GM13976 (cell line): Measurements from ENCODE around the gene PGS1.

ENCODE experiments used
- DNase-seq: peaks from one replicate; pipeline ENCODE4 v3.0.0; 2012; ENCODE audit warnings: low spot score
- in situ Hi-C: fragments of 300-500 bp; cut with MboI; formaldehyde crosslinking; loops from one replicate; pipeline ENCODE4 v1.12.0; 2022; ENCODE audit warnings: low sequenced_read_pairs, mixed read lengths, inconsistent platforms; ENCODE audit not compliant: unreplicated experiment
- TF ChIP-seq, protein P1 (sequence below): IDR thresholded peaks from 2 replicates; pipeline ENCODE4 v1.5.1; 2012; ENCODE audit warnings: borderline replicate concordance, mild to moderate bottlenecking; ENCODE audit not compliant: insufficient read depth; ENCODE audit errors: extremely low read depth, missing control alignments, control extremely low read depth

PGS1 gene

GRCh38 chr17:78430892-78431691, 52.6 kb downstream of the PGS1 start:
- DNase-seq, result no peak
- TF ChIP-seq, protein P1, sequence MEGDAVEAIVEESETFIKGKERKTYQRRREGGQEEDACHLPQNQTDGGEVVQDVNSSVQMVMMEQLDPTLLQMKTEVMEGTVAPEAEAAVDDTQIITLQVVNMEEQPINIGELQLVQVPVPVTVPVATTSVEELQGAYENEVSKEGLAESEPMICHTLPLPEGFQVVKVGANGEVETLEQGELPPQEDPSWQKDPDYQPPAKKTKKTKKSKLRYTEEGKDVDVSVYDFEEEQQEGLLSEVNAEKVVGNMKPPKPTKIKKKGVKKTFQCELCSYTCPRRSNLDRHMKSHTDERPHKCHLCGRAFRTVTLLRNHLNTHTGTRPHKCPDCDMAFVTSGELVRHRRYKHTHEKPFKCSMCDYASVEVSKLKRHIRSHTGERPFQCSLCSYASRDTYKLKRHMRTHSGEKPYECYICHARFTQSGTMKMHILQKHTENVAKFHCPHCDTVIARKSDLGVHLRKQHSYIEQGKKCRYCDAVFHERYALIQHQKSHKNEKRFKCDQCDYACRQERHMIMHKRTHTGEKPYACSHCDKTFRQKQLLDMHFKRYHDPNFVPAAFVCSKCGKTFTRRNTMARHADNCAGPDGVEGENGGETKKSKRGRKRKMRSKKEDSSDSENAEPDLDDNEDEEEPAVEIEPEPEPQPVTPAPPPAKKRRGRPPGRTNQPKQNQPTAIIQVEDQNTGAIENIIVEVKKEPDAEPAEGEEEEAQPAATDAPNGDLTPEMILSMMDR, result no peak
- in situ Hi-C loops, result no loop called here

DNA sequence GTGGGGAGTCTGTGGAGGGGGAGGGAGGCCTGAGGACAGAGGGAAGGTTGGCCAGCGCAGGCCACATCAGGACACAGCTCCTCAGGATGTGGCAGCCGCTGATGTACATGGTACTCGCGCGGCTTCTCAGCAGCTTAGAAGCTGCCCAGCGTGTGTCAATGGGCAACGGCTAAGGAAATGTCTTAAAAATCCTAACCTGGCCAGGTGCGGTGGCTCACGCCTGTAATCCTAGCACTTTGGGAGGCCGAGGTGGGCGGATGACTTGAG, 53.2 kb downstream of the PGS1 start:
- no peak for DNase-seq
- TF ChIP-seq, protein P1, result no peak
- in situ Hi-C loops, result no loop called here

DNA sequence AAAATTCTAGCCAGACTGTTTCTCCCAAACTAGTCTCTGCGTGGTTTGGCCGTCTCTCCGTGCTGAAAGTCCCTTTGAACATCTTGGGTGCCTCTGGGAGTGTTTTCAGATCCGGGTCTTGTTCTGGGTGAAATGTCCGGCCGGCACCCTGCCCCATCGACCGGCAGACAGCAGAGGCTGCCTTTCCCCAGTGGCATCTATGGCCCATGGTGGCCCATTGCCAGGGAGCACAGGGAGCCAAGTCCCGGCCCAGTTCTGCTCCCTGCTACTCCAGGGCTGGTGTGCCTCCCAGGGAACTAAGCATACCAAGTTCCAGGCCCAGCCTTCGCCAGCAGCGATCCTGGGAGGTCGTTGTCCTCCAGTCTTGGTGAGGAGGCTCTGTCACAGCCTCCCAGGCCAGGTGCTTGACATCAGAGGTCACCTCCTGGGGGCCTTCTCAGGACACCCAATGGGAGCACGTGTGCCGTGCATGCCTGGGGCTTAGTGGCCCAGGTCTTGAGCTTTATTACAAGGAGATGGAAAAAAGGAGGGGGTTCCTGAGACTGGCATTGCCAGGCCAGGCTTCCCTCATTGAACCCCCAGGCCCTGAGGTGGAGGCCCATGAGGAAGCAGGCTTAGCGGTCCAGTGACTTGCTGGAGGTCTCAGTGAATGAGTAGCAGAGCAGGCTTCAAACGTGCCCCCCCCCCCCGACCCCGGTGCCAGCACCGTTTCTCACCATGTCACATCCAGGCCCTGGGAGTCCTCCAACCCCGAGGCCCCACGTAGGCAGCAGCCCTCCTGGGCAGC, 54.0 kb downstream of the PGS1 start:
- TF ChIP-seq, protein P1, result no peak
- in situ Hi-C loops, result no loop called here

GRCh38 chr17:78433013-78433727, 54.7 kb downstream of the PGS1 start:
- no peak for DNase-seq
- TF ChIP-seq, protein P1, result no peak
- in situ Hi-C loops, result no loop called here

More for the DNA sequence above, 54.0 kb downstream of the PGS1 start:
- DNase-seq, result no peak

DNA sequence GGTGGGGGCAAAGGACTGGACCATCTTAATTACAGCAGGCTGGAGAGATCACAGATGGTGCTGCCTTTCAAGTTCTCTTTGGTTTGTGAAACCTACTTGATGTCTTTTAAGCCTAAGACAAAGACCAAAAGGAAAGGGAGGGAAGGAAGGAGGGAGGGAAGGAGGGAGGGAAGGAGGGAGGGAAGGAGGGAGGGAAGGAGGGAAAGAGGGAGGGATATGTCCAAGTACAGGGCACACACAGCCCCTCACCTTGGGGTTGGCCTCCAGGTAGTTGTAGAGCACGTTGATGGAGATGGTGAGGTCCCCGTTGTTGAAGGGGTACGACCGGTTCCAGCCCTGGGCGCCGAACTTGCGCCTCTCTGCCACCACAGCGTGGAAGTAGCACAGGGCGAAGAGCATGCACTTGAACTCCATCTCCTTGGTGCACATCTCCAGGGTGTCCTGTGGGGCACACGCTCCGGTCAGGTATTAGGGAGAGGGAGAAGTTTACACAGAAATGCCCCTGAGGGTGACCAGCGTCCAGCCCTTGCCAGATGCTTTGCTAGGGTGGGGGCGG, 55.4 kb downstream of the PGS1 start:
- in situ Hi-C loops, result no loop called here
- TF ChIP-seq, protein P1, result no peak
- no peak for DNase-seq

DNA sequence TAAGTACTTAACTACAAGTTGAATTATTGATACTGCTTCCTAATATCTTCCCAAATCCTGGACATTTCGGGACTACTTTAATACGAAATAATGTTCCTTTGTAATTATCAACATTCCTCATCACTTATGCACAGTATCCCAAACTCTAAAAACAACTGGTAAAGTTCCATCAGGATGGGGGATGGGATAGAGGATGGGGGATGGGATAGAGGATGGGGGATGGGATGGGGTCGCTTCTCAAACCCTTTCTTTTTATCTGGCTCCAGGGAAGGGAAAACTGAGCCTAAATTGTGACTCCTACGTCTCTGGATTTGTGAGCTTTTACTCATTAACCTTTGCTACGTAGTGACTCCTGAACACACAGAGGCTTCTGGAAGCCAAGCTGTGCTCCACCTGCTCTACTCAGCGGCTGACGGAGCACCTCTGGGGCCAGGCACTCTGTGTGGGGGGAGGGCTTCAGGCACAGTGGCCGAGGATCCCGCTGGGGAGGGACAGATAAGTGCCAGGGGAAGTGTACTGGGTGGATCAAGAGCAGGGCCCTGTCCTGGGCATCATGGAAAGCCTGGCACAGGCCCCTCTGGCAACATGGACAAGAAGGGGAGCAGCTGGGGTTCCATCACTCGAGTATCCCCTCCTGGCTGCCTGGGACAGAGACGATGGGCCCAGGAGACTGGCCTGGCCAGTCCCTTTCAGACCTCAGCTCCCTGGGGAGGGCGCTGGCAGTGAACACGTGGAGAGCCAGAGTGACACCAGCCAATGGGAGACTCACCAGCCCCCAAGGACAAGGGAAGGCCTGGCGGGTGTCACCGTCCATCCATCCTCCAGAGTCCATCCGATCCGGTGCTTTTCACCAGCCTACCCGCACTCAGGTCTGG, 56.2 kb downstream of the PGS1 start:
- DNase-seq, result no peak
- in situ Hi-C loops, result no loop called here
- TF ChIP-seq, protein P1, result no peak
